ENCODE measurements around the gene VCL. TPM values are rescaled to one million over a fixed set of nuclear protein-coding genes. Genes with fewer than 3 reads are reported as not detected.

Gene VCL
- total and polyA plus RNA-seq, 9 of the 15 experiments (the other 6 are each of a cell fraction or from before 2014, with no cell fraction given): 29.8 to 186 (median 76.4) TPM

GRCh38 chr10:74055383-74056049, 57.6 kb downstream of the VCL start (continued):
- TF ChIP-seq FOXA3 (CRISPR knock-in tag; conservative IDR thresholded peaks at IDR 0.05 in 1 of 2, IDR thresholded peaks at IDR 0.05 in 1 of 2) (no peak), HNRNPL (IDR thresholded peaks at IDR 0.05; ENCODE audit: low read depth, low read length) (no peak), ZNF583 (CRISPR knock-in tag; IDR thresholded peaks at IDR 0.05) (no peak), SMARCC2 (IDR thresholded peaks at IDR 0.05; ENCODE audit: low read depth) (no peak), DACH1 (IDR thresholded peaks at IDR 0.05; ENCODE audit: partially characterized antibody) (no peak), GATA2 (CRISPR knock-in tag; IDR thresholded peaks at IDR 0.05) (no peak), TEAD1 (CRISPR knock-in tag; IDR thresholded peaks at IDR 0.05) (no peak), EP400 (IDR thresholded peaks at IDR 0.05) (no peak), ZNF592 (IDR thresholded peaks at IDR 0.05) (0 out of 2 replicates have a peak, but pooled peaks have one; percentile 7), ZNF140 (CRISPR knock-in tag; IDR thresholded peaks at IDR 0.05) (no peak)

Measured in K562 (cell line).